Cardiac septum (tissue), 1 donor: Measurements from ENCODE around the gene ZDHHC1. TPM values are rescaled to one million over a fixed set of nuclear protein-coding genes. Genes with fewer than 3 reads are reported as not detected.
"Not testable (repeated sequence)": the region's sequence is repeated elsewhere in the genome, so short reads cannot be mapped to it uniquely, and the experiment has no call there.

Experiments used
- DNase-seq: peaks from one replicate; pipeline ENCODE4 v3.0.0-alpha.2; 2020; ENCODE audit warnings: low spot score
- intact Hi-C: fragments of 100-400 bp; cut with DNase I; formaldehyde crosslinking; loops from one replicate; pipeline ENCODE4 v1.14.0; 2022
- total RNA-seq: library from RNA; stranded (reverse); fragmentation: NEBNext Ultra II Directional; extraction: Animal tissue kit (Norgen Biotek cat#: 25700); gene quantifications from one replicate; pipeline ENCODE4 v1.2.1, GENCODE V29; 2021
- donor health status: DM: no; HTN: no; CAD: no.

The ZDHHC1 gene
- total RNA-seq, 1 donor from 2014 or later = 4.6 TPM

GRCh38 chr16:67387479-67388079, 28.7 kb downstream of the ZDHHC1 start:
- no peak for DNase-seq
- intact Hi-C loops = no loop called here

- DNase-seq = no peak
- intact Hi-C loops = no loop called here
Measured at GRCh38 chr16:67386861-67387455, 29.3 kb downstream of the ZDHHC1 start.

- intact Hi-C loops = no loop called here
- DNase-seq = no peak
Measured at GRCh38 chr16:67384778-67385510, 31.3 kb downstream of the ZDHHC1 start.

DNA sequence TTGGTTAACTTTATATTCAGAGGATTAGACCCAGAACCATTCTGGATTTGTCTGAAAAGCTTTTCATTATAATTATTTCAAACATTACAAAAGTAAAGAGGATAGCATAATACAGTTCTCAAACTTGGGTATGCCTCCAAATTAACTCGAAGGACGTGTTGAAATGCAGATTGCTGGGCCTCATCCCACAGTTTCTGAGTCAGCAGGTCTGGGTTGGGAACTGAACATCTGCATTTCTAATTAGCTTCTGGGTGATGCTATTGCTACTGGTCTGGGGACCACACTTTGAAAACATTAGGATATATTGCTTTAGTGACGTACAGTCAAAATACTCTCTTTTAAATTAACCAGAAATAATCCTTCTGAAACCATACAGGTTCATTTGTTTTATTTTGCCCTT, 33.0 kb downstream of the ZDHHC1 start:
- intact Hi-C loops = no loop called here
- no peak for DNase-seq

- intact Hi-C loops = loop anchor here (10.0 kb wide), 1 partner anchor 86 kb away; no protein-coding TSS in a partner anchor
Measured at GRCh38 chr16:67378642-67379041, 37.6 kb downstream of the ZDHHC1 start.

DNA sequence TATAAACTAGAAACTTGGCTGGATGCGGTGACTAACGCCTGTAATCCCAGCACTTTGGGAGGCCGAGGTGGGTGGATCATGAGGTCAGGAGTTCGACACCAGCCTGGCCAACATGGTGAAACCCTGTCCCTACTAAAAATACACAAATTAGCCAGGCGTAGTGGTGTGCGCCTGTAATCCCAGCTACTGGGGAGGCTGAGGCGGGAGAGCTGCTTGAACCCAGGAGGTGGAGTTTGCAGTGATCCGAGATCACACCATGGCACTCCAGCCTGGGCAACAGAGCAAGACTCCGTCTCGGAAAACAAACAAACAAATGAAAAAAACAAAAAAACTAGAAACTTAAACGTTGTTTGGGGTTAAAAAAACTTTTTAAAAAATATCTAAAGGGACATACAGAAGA, 40.3 kb downstream of the ZDHHC1 start:
- DNase-seq = not testable (repeated sequence)
- intact Hi-C loops = loop anchor here (10.0 kb wide), 1 partner anchor 89 kb away; no protein-coding TSS in a partner anchor

More at GRCh38 chr16:67378642-67379041, 37.6 kb downstream of the ZDHHC1 start:
- DNase-seq = no peak

DNA sequence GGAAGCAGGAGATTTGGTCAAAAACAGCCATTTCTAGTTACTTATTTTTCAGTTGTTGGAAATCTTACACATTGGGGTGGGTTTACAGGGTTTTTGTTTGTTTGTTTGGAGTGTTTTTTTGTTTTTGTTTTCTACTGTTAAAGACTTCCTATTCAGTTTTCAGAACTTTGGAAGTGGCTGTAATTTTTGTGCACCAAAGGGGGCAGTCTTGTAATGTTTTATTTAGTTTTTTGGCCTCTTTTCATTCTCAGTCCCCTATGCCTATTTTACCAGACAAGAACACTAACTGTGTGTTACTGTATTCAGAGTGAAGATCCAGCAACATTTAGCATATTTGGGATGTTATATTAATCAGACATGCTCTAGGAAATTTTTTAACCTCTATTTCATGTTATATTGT, 43.6 kb downstream of the ZDHHC1 start:
- intact Hi-C loops = loop anchor here (10.0 kb wide), 1 partner anchor 92 kb away; no protein-coding TSS in a partner anchor

DNA sequence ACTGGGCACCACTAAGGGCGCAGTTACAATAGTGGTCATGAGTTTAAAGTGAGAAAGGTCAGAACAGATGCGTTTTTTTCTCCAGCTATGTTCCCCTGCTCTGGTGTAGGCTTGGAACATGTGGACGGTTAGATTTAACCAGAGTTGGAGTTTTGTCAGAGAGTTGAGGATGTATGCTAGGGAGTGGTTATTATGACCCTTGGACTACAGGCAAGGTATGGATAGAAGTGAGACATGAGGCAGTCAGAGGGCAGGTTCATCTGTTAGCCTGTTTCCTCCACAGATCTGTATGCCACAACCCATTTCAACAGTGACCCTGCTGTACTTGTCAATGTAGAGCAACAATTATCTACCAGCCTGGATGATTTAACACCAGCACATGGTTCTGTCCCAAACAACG, 45.6 kb downstream of the ZDHHC1 start:
- intact Hi-C loops = loop anchor here (10.0 kb wide), 1 partner anchor 94 kb away; no protein-coding TSS in a partner anchor

More for the DNA sequence above, 43.6 kb downstream of the ZDHHC1 start:
- no peak for DNase-seq

DNA sequence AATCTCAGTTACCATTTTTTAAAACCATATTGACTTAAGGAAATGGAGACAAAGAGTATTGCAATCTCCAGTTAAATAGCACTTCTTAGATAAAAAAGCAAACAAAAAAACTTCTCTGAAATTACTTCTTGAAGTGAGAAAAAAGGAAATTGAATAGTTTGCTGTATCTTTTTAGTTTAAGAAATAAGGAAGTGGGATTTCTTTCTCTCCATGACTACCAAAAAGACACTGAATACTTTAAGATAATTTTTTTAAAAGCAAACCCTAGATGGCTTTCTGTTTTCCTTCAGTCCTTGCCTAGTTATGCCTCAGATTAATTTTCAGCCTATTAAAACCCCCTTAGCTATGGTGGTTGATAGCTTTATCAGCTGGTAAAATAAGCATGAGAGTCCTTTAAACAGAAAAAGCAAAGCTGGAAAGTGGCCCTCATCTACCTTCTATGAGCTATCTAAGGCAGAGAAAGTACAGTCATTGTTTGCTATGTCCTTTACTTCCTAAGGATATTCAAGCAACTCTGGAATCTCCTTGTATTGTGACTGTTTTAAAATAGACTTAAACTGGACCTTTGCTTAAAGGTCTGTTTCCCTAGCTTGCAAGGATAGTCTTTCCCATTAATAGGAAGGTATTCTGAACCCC, 51.6 kb downstream of the ZDHHC1 start:
- DNase-seq = no peak
- intact Hi-C loops = no loop called here

More for the DNA sequence above, 45.6 kb downstream of the ZDHHC1 start:
- DNase-seq = no peak

- intact Hi-C loops = no loop called here
- DNase-seq = no peak
Measured at GRCh38 chr16:67361038-67361437, 55.2 kb downstream of the ZDHHC1 start.

GRCh38 chr16:67359540-67360269, 56.6 kb downstream of the ZDHHC1 start:
- intact Hi-C loops = not testable (repeated sequence)

DNA sequence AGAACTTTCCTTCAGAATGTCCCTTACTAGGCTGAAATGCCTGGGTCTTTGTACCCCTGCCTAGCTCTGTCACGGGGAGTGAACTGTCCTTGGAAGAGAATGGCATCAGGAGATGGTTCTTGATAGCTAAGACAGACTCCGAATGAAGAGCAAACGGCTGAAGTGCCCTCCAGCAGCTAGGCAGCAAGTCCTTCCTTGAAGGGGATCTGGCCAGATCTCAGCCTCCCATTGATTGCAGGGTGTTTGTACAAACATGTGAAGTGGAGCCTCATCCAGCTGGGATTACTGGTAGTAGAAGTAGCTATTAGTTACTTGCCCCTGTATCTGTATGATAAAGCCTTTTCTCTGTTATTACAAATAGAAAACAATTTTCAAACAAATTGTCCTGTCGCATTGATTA, 58.7 kb downstream of the ZDHHC1 start:
- intact Hi-C loops = no loop called here
- DNase-seq = no peak

More at GRCh38 chr16:67359540-67360269, 56.6 kb downstream of the ZDHHC1 start:
- not testable (repeated sequence) for DNase-seq

- DNase-seq = no peak
- intact Hi-C loops = no loop called here
Measured at GRCh38 chr16:67356396-67356795, 59.9 kb downstream of the ZDHHC1 start.

GRCh38 chr16:67352463-67352862, 63.8 kb downstream of the ZDHHC1 start:
- intact Hi-C loops, DNase-seq: not testable (repeated sequence)

DNA sequence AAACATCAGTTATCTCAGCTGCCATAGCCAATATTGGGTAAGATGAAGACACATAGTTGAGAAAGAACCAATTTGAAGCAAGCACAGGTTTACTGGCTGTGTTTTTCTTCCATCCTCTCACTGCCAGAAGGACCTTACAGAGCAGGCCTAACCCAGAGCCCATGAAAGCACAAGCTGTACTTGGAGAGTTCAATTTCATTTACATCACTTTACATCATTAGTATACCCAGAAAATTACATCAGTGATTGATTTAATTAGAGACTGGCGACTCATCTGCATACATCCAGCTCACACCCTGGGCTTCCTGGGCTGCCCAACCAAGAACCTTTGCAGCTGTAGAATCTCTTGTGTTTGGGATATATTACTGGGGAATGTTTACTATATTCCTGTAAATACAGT, 66.0 kb downstream of the ZDHHC1 start:
- intact Hi-C loops = no loop called here
- no peak for DNase-seq

- intact Hi-C loops = no loop called here
- DNase-seq = no peak
Measured at GRCh38 chr16:67349172-67349571, 67.1 kb downstream of the ZDHHC1 start.

- DNase-seq = no peak
- intact Hi-C loops = no loop called here
Measured at GRCh38 chr16:67346341-67346740, 69.9 kb downstream of the ZDHHC1 start.

DNA sequence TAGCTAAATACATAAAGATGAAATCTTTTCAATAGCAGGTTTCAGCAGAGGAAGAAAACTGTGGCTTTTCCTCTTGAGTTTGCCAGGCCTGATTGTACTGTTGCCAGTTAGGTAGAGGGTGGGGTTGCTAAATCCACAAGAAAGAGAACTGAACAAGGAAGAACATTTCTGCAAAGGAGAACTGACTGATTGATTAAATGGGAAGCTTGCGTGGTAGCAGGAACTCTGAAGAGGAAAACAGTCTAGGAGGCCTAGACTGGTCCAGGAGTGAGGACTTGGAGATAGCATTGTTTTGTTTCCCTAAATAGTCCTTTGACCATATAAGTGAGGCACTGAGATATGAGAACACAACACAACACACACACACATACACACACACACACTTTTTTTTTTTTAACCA, 70.9 kb downstream of the ZDHHC1 start:
- intact Hi-C loops = no loop called here
- DNase-seq = no peak
